DOHH2 (cell line): Measurements from ENCODE around the gene ADAM33.

Experiments used
- EZH2phosphoT487 ChIP-seq: fragments of 200-600 bp; sonication (generic); IDR thresholded peaks from 2 replicates; pipeline ENCODE4 v1.6.1; 2017; ENCODE audit warnings: borderline replicate concordance, mild to moderate bottlenecking, antibody characterized with exemption, low read length, moderate library complexity, mixed read lengths
- TF ChIP-seq, protein P1 (sequence below): fragments of 200-600 bp; sonication (generic); IDR thresholded peaks from one replicate; pipeline ENCODE4 v1.5.1; 2014; ENCODE audit warnings: antibody characterized with exemption, mild to moderate bottlenecking, low read depth, low read length; ENCODE audit not compliant: poor library complexity, severe bottlenecking

- TF ChIP-seq, protein P1, sequence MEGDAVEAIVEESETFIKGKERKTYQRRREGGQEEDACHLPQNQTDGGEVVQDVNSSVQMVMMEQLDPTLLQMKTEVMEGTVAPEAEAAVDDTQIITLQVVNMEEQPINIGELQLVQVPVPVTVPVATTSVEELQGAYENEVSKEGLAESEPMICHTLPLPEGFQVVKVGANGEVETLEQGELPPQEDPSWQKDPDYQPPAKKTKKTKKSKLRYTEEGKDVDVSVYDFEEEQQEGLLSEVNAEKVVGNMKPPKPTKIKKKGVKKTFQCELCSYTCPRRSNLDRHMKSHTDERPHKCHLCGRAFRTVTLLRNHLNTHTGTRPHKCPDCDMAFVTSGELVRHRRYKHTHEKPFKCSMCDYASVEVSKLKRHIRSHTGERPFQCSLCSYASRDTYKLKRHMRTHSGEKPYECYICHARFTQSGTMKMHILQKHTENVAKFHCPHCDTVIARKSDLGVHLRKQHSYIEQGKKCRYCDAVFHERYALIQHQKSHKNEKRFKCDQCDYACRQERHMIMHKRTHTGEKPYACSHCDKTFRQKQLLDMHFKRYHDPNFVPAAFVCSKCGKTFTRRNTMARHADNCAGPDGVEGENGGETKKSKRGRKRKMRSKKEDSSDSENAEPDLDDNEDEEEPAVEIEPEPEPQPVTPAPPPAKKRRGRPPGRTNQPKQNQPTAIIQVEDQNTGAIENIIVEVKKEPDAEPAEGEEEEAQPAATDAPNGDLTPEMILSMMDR, result no peak
- TF ChIP-seq EZH2phosphoT487, result no peak
Observed at GRCh38 chr20:3674447-3674846, 7.4 kb downstream of the ADAM33 start.
